HCT116 (cell line): ENCODE measurements around the gene COPB1. TPM values are rescaled to one million over a fixed set of nuclear protein-coding genes. Genes with fewer than 3 reads are reported as not detected.

Experiments used
- ATAC-seq: fragments of 200-7000 bp; cut with Tn5 transposase; 2 replicates; pipeline ENCODE4 v1.9.1; 2020; ENCODE audit warnings: mild to moderate bottlenecking, moderate library complexity
- BruUV-seq: library from RNA; stranded (reverse); fragments of 400-500 nt; replicated peaks from 2 replicates; lab custom pipeline; 2021; lab: Mats Ljungman, UMichigan
- CTCF ChIA-PET: fragments of 300-600 bp; sonication (Branson Sonifier 250); formaldehyde crosslinking; loops from one replicate; lab custom pipeline; 2021; ENCODE audit warnings: antibody characterized with exemption; lab: Charles Lee
- POLR2A ChIA-PET: fragments of 300-600, 350-600 bp; sonication (Branson Sonifier 250); formaldehyde crosslinking; loops from one replicate; lab custom pipeline; 2021; ENCODE audit warnings: antibody characterized with exemption; lab: Charles Lee
- RAD21 ChIA-PET, 2 experiments: fragments of 300-600 bp; sonication (Branson Sonifier 250); formaldehyde crosslinking; loops; one replicate each; lab custom pipeline; 2023; ENCODE audit warnings: low total read pairs in 2 of 2; ENCODE audit not compliant: uncharacterized antibody in 2 of 2, unreplicated experiment in 2 of 2, low non-redundant PET in 1 of 2; lab: Charles Lee
- DNase-seq: peaks from one replicate; pipeline ENCODE4 v3.0.0-alpha.2; 2010; ENCODE audit warnings: low read depth, low spot score
- H2AFZ ChIP-seq: fragments of 200-600 bp; shearing (Covaris generic), sonication (generic); 2 replicates; pipeline ENCODE4 v1.6.1; 2017; ENCODE audit warnings: low read depth, mixed run types, mixed read lengths, antibody characterized with exemption, low read length; ENCODE audit not compliant: poor library complexity, severe bottlenecking
- H3K27ac ChIP-seq: 2 replicates; pipeline ENCODE4 v1.5.1; 2012; ENCODE audit warnings: low read depth, low read length
- H3K27me3 ChIP-seq: fragments of 200-600 bp; sonication (generic); 2 replicates; pipeline ENCODE4 v1.6.1; 2016; ENCODE audit warnings: mixed run types, low read length, mixed read lengths; ENCODE audit not compliant: insufficient read depth
- H3K36me3 ChIP-seq, 2 experiments: fragments of 200-500 bp in 1 of 2; fragments of 200-600 bp in 1 of 2; sonication (Bioruptor generic) in 1 of 2; sonication (generic) in 1 of 2; 2 replicates each; pipeline versions ENCODE4 v1.5.1 to v1.6.1; 2014 to 2016; ENCODE audit warnings: low read length in 2 of 2, inconsistent platforms in 1 of 2, mixed read lengths in 1 of 2, mixed run types in 1 of 2; ENCODE audit not compliant: insufficient read depth in 2 of 2, control insufficient read depth in 1 of 2
- H3K4me1 ChIP-seq, 2 experiments: fragments of 200-600 bp in 1 of 2; sonication (generic) in 1 of 2; 2 replicates each; pipeline versions ENCODE4 v1.5.1 to v1.6.1; 2012 to 2017; ENCODE audit warnings: low read length in 2 of 2, inconsistent platforms in 1 of 2, mild to moderate bottlenecking in 1 of 2, mixed read lengths in 1 of 2, mixed run types in 1 of 2, moderate library complexity in 1 of 2; ENCODE audit not compliant: insufficient read depth in 2 of 2, control insufficient read depth in 1 of 2
- H3K4me2 ChIP-seq: fragments of 200-600 bp; sonication (generic); 2 replicates; pipeline ENCODE4 v1.6.1; 2017; ENCODE audit warnings: mixed run types, low read length, mixed read lengths
- H3K4me3 ChIP-seq, 2 experiments: fragments of 200-600 bp in 1 of 2; sonication (generic) in 1 of 2; replicated peaks in 1 of 2; 2 replicates each; pipeline ENCODE4 v1.5.1; 2011 to 2016; ENCODE audit warnings: low read length in 2 of 2, control low read depth in 1 of 2, low read depth in 1 of 2, mild to moderate bottlenecking in 1 of 2, mixed read lengths in 1 of 2, mixed run types in 1 of 2
- H3K79me2 ChIP-seq: fragments of 200-600 bp; sonication (generic); 2 replicates; pipeline ENCODE4 v1.6.1; 2017; ENCODE audit warnings: mild to moderate bottlenecking, mixed run types, low read length, moderate library complexity, mixed read lengths; ENCODE audit not compliant: insufficient read depth
- H3K9ac ChIP-seq: fragments of 200-600 bp; sonication (generic); 2 replicates; pipeline ENCODE4 v1.6.1; 2016; ENCODE audit warnings: low read length, mixed read lengths
- H3K9me2 ChIP-seq: fragments of 200-600 bp; sonication (generic), shearing (Covaris generic); 2 replicates; pipeline ENCODE4 v1.6.1; 2017; ENCODE audit warnings: mixed run types, mild to moderate bottlenecking, moderate library complexity; ENCODE audit not compliant: insufficient read depth
- H3K9me3 ChIP-seq, 2 experiments: fragments of 200-500 bp in 1 of 2; fragments of 200-600 bp in 1 of 2; sonication (Bioruptor generic) in 1 of 2; sonication (generic) in 1 of 2; 2 replicates each; pipeline ENCODE4 v1.6.1; 2014 to 2017; ENCODE audit warnings: low read length in 2 of 2, mixed read lengths in 2 of 2, inconsistent platforms in 1 of 2, low read depth in 1 of 2, mild to moderate bottlenecking in 1 of 2, mixed run types in 1 of 2, moderate library complexity in 1 of 2; ENCODE audit not compliant: control insufficient read depth in 1 of 2, insufficient read depth in 1 of 2
- H4K20me1 ChIP-seq: fragments of 200-600 bp; sonication (generic), shearing (Covaris generic); 2 replicates; pipeline ENCODE4 v1.6.1; 2017; ENCODE audit warnings: mixed run types, mild to moderate bottlenecking, moderate library complexity; ENCODE audit not compliant: insufficient read depth
- EZH2 ChIP-seq: fragments of 200-600 bp; sonication (generic); IDR thresholded peaks from 2 replicates; pipeline ENCODE4 v1.6.1; 2017; ENCODE audit warnings: antibody characterized with exemption, mixed run types
- EZH2phosphoT487 ChIP-seq: fragments of 200-600 bp; IDR thresholded peaks from 2 replicates; pipeline ENCODE4 v1.6.1; 2018; ENCODE audit warnings: antibody characterized with exemption, borderline replicate concordance
- FOSL1 ChIP-seq: IDR thresholded peaks from 2 replicates; pipeline ENCODE4 v1.6.1; 2012; ENCODE audit warnings: low read depth
- JUND ChIP-seq: IDR thresholded peaks from 2 replicates; pipeline ENCODE4 v1.6.1; 2012
- MAX ChIP-seq: IDR thresholded peaks from 2 replicates; pipeline ENCODE4 v1.6.1; 2012
- REST ChIP-seq: IDR thresholded peaks from 2 replicates; pipeline ENCODE4 v1.6.1; 2012; ENCODE audit warnings: low read depth
- SIN3A ChIP-seq: IDR thresholded peaks from 2 replicates; pipeline ENCODE4 v1.6.1; 2012; ENCODE audit warnings: low read depth
- ZFX ChIP-seq: fragments of 450-650 bp; IDR thresholded peaks from 2 replicates; pipeline ENCODE4 v1.6.1; 2017
- ZNF274 ChIP-seq: fragments of 200-500 bp; sonication (Bioruptor generic); IDR thresholded peaks from 2 replicates; pipeline ENCODE4 v1.6.1; 2014; ENCODE audit warnings: mild to moderate bottlenecking, low read depth, low read length, inconsistent platforms
- intact Hi-C: fragments of 100-400 bp; cut with micrococcal nuclease; formaldehyde crosslinking; loops from 2 replicates; pipeline ENCODE4 v1.10.0; 2022
- total RNA-seq: library from RNA; stranded (reverse); gene quantifications from one replicate; pipeline ENCODE4 v1.2.1, GENCODE V29; 2021; ENCODE audit not compliant: unreplicated experiment

Gene COPB1
- total RNA-seq, 1 experiment from 2014 or later: 95.5 TPM

- POLR2A ChIA-PET: no interaction called here
- no peak overlapping the region for H3K9ac ChIP-seq
- DNase-seq: no peak
- no peak overlapping the region for H3K27ac ChIP-seq
- H3K9me2 ChIP-seq: no peaks in the 10 kb centered on the region
- no peak for ATAC-seq
- intact Hi-C loops: no loop called here
- no TSS peak for BruUV-seq
- no peaks in the 10 kb centered on the region for H3K79me2 ChIP-seq
- H3K27me3 ChIP-seq: no peaks in the 10 kb centered on the region
- peaks cover 5 to 6% of the 10 kb centered on the region in 2 experiments; a peak in 2 of 4 replicates for H3K4me1 ChIP-seq
- RAD21 ChIA-PET: no interaction called here
- no peak overlapping the region for H3K4me3 ChIP-seq
- no peak overlapping the region for H3K4me2 ChIP-seq
- no peak for TF ChIP-seq FOSL1
- TF ChIP-seq ZFX: no peak
- no peak for TF ChIP-seq REST
- TF ChIP-seq JUND: no peak
- TF ChIP-seq EZH2phosphoT487: no peak
- TF ChIP-seq ZNF274: no peak
- TF ChIP-seq SIN3A: no peak
- no peak for TF ChIP-seq EZH2
- TF ChIP-seq MAX: no peak
- TF ChIP-seq, all 23 proteins: peak for 0
- CTCF ChIA-PET: interaction anchor here (3.0 kb wide), 1 partner anchor 11 kb away, joined by 12 read pairs; no protein-coding TSS in a partner anchor
- no peaks in the 10 kb centered on the region for H3K9me3 ChIP-seq
- no peaks in the 10 kb centered on the region for H4K20me1 ChIP-seq
- no peaks in the 10 kb centered on the region for H3K36me3 ChIP-seq
- no peak overlapping the region for H2AFZ ChIP-seq
Observed at GRCh38 chr11:14444441-14445189, 55.0 kb downstream of the COPB1 start.
